DND-41 (cell line): ENCODE results near the gene DNAJC4.

ENCODE experiments used
- EZH2 ChIP-seq: IDR thresholded peaks from 3 replicates; pipeline ENCODE4 v1.6.1; 2012; ENCODE audit warnings: borderline replicate concordance, low read depth, mild to moderate bottlenecking, moderate library complexity, low read length, inconsistent platforms; ENCODE audit not compliant: severe bottlenecking
- TF ChIP-seq, protein P1 (sequence below): IDR thresholded peaks from 2 replicates; pipeline ENCODE4 v1.5.1; 2012; ENCODE audit warnings: borderline replicate concordance, low read length, moderate library complexity, mild to moderate bottlenecking; ENCODE audit not compliant: poor library complexity, severe bottlenecking; ENCODE audit errors: extremely low read depth

DNA sequence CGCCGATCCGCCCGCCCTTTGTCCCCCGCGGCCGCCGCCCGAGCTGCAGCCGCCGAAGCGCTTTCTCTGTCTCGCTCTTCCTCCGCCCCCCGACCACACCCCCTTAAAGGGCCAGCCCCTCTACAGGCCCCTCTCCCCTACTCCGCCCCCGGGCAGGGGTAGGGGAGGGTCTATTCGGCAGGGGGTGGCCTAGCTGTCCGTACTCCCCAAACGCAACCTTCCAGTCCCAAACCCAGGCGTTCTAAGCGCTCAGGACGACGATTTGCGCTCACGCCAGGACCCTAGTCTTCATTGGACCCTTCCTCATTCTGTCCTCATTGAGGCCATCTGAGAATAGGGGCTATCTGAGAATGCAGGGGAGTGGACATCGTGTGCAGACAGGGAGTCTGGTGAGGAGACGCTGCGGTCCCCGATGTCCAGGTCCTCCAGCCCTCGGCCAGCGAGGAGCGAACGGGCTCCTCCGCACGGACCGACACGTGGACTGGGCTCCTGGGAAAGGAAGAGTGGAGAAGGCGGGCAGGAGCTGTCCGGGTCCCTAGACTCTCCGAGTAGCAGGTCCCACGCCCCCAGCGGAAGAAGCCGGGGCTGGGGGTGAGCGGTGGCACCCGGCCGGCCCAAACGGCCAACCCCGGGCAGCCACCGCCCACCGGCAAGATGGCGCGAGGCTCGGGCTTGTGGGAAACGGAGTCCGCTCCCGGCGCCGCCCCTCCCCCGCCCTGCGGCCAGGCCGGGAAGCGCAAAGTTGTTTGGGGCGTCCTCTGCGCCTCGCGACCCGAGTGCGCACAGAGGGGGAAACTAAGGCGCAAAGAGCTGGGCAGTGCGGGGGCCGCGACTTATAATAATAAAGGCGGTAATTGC lies 16.8 kb downstream of the DNAJC4 start, which contains the start of gene PPP1R14B:
- TF ChIP-seq, protein P1, sequence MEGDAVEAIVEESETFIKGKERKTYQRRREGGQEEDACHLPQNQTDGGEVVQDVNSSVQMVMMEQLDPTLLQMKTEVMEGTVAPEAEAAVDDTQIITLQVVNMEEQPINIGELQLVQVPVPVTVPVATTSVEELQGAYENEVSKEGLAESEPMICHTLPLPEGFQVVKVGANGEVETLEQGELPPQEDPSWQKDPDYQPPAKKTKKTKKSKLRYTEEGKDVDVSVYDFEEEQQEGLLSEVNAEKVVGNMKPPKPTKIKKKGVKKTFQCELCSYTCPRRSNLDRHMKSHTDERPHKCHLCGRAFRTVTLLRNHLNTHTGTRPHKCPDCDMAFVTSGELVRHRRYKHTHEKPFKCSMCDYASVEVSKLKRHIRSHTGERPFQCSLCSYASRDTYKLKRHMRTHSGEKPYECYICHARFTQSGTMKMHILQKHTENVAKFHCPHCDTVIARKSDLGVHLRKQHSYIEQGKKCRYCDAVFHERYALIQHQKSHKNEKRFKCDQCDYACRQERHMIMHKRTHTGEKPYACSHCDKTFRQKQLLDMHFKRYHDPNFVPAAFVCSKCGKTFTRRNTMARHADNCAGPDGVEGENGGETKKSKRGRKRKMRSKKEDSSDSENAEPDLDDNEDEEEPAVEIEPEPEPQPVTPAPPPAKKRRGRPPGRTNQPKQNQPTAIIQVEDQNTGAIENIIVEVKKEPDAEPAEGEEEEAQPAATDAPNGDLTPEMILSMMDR: no peak
- no peak for TF ChIP-seq EZH2
